Subcutaneous abdominal adipose tissue (tissue), 5 donors: Measurements from ENCODE around the gene NPNT.

ENCODE experiments used
- H3K27ac ChIP-seq: one replicate; pipeline ENCODE4 v1.7.0; 2013; ENCODE audit warnings: low read depth, mild to moderate bottlenecking, inconsistent platforms, low read length, moderate library complexity
- H3K27me3 ChIP-seq, 5 donors: one replicate each; pipeline ENCODE4 v1.7.0; 2013; ENCODE audit warnings: low read length in 5 of 5, inconsistent platforms in 1 of 5; ENCODE audit not compliant: control insufficient read depth in 5 of 5, insufficient read depth in 4 of 5
- H3K36me3 ChIP-seq, 5 donors: one replicate each; pipeline ENCODE4 v1.7.0; 2013; ENCODE audit warnings: low read length in 5 of 5; ENCODE audit not compliant: control insufficient read depth in 5 of 5, insufficient read depth in 5 of 5
- H3K4me1 ChIP-seq, 5 donors: one replicate each; pipeline ENCODE4 v1.7.0; 2013; ENCODE audit warnings: low read length in 5 of 5, mild to moderate bottlenecking in 3 of 5, moderate library complexity in 1 of 5; ENCODE audit not compliant: control insufficient read depth in 5 of 5, insufficient read depth in 5 of 5
- H3K4me3 ChIP-seq, 5 donors: one replicate each; pipeline ENCODE4 v1.7.0; 2013; ENCODE audit warnings: low read length in 5 of 5, low read depth in 1 of 5
- H3K9ac ChIP-seq, 5 donors: one replicate each; pipeline ENCODE4 v1.7.0; 2013; ENCODE audit warnings: low read length in 5 of 5, mild to moderate bottlenecking in 4 of 5, moderate library complexity in 3 of 5
- H3K9me3 ChIP-seq, 5 donors: one replicate each; pipeline ENCODE4 v1.7.0; 2013; ENCODE audit warnings: low read length in 5 of 5; ENCODE audit not compliant: control insufficient read depth in 5 of 5
- donor health status: healthy.
- donor health status: healthy.
- donor health status: healthy.
- donor health status: healthy.
- donor health status: healthy.

The NPNT gene

GRCh38 chr4:105875233-105875632 is 20.0 kb upstream of the NPNT start:
- H3K27ac ChIP-seq, result no peak overlapping the region
- no peak overlapping the region for H3K9ac ChIP-seq

GRCh38 chr4:105878668-105879067 is 16.6 kb upstream of the NPNT start:
- H3K4me3 ChIP-seq, result no peak overlapping the region
- H3K9me3 ChIP-seq, result no peaks in the 10 kb centered on the region
- H3K36me3 ChIP-seq, result no peaks in the 10 kb centered on the region
- no peak overlapping the region for H3K9ac ChIP-seq
- H3K27ac ChIP-seq, result no peak overlapping the region
- H3K4me1 ChIP-seq, result no peaks in the 10 kb centered on the region
- no peaks in the 10 kb centered on the region for H3K27me3 ChIP-seq

More at GRCh38 chr4:105875233-105875632, 20.0 kb upstream of the NPNT start:
- Histone ChIP-seq H3K27me3 (no peaks in the 10 kb centered on the region), H3K36me3 (no peaks in the 10 kb centered on the region), H3K4me3 (no peak overlapping the region), H3K9me3 (no peaks in the 10 kb centered on the region), H3K4me1 (no peaks in the 10 kb centered on the region)

DNA sequence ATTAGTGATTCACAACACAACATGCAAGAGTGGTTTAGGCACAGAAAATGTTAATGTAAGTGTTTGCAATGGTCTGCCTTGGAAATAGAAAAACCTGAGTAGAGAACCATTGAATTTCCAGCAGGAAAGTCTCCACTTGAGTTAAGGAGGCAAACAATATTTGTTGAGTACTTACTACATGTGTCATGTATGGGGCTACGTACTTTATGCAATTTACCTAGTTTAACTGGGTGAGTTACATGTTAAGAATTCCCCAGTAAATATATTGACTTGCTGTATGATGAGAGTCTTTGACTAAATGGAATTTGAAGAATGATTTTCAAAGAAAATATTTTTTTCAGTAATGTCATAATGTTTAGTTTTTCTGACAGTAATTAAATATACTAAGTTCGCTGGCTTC is 7.8 kb upstream of the NPNT start:
- Histone ChIP-seq H3K27ac (no peak overlapping the region), H3K4me3 (no peak overlapping the region), H3K27me3 (peaks cover 0 to 4% (median 0%) of the 10 kb centered on the region in 5 donors), H3K36me3 (no peaks in the 10 kb centered on the region), H3K9ac (no peak overlapping the region), H3K4me1 (no peaks in the 10 kb centered on the region), H3K9me3 (peaks cover 0 to 3% (median 0%) of the 10 kb centered on the region in 5 donors)

DNA sequence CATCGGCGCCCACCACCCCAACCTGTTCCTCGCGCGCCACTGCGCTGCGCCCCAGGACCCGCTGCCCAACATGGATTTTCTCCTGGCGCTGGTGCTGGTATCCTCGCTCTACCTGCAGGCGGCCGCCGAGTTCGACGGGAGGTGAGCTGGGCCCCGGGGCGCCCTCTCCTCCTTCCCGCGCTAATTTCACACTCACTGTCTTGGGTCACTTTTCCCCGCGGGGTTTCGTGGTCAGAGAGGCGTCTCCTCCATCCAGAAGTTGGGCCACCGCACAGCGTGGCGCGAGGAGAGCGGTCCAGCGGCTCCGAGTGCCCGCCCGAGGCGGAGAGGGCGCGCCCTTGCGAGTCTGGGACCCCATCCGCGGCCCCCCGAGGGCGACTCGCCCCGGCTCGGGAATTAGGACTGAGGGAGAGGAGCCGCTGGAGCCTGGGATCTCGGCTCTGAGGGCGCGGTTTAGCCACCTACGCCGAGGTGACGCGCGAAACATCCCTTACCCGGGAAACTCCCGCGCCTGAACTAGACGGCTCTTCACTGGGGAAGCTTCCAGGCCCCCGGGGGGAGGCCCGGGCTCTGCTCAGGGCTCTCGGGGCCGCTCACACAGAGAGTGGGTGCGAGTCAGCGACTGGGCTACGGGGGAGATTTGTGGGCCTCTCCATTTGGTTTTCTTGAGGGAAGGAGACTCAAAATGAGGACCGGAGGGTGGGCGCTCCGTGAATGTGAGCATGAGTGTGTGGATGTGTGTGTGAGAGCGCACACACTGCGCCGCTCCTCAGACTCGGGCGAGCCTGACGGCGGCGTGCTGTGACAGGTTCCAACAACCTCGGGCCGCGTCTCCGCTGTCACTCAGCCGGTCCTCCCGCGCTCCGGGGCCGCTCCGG is 551 bp downstream of the NPNT start:
- H3K4me3 ChIP-seq, result peak overlapping the region in 4 of 5 donors; percentile 55 to 70 (median 59)
- H3K27ac ChIP-seq, result no peak overlapping the region
- no peak overlapping the region for H3K9ac ChIP-seq
- no peaks in the 10 kb centered on the region for H3K9me3 ChIP-seq
- H3K27me3 ChIP-seq, result peaks cover 13 to 55% (median 18%) of the 10 kb centered on the region in 5 donors
- peaks cover 0 to 23% (median 18%) of the 10 kb centered on the region in 5 donors for H3K4me1 ChIP-seq
- no peaks in the 10 kb centered on the region for H3K36me3 ChIP-seq

DNA sequence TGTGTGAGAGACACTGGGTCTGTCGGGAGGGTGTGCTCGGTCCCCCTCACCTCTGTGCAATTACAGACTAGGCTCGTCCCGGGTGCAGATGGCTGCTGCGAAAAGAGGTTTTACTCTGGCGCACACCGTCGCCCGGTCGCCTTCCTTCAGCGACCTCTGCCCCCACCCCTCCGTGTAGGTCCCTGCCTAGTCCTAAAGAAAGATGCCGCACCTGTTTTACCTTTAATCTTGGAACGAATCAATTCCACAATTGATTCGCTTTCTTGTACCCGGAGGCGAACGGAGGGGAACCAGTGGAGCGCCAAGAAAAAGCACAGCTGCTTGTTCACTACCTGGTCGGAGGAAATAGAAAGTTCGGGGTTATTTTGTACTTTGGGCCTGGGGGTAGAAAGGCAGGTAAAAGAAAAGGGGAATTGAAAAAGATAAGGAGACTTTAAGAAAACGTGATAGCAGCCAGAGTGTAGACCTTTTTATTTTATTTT is 1.2 kb downstream of the NPNT start:
- no peak overlapping the region for H3K27ac ChIP-seq
- peaks cover 0 to 23% (median 18%) of the 10 kb centered on the region in 5 donors for H3K4me1 ChIP-seq
- peaks cover 13 to 52% (median 18%) of the 10 kb centered on the region in 5 donors for H3K27me3 ChIP-seq
- no peaks in the 10 kb centered on the region for H3K9me3 ChIP-seq
- H3K4me3 ChIP-seq, result peak overlapping the region in 4 of 5 donors; percentile 55 to 70 (median 59)
- no peak overlapping the region for H3K9ac ChIP-seq
- no peaks in the 10 kb centered on the region for H3K36me3 ChIP-seq

DNA sequence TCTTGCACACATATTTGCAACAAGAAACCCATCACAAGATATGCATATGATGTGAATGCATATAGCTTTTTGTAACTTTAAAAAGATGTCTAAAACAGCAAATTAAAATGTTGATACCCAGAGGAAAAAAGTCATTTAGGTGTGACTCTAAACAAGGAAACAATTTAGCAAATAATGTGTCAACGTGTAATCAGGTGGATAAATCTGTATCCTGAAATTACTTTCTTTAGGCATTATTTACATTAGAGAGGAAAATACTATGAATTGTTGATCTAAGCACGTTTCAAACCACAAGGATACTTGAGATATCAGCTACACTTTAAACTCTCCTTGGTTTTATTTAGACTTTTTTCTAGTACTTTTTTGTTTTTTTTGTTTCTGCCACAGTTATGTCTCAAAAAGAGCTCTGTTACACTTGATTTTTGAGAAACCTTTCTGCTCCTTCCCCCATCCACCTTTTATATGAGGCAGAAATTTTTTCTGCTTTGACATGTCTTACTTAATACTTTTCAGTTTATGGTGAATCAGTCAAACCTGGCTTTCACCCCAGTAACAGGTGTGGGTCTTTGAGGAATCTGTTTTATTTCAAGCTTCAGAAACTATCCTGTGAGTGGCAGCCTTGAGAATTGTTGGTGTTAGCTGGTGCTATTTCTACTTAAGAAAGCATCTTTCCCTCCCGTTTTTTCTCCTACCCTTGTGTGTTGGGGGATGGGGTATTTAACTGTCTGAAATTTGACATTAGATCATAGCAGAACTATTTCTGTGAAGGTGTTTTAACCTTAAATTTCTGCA is 1.9 kb downstream of the NPNT start:
- no peaks in the 10 kb centered on the region for H3K36me3 ChIP-seq
- no peaks in the 10 kb centered on the region for H3K9me3 ChIP-seq
- no peak overlapping the region for H3K4me3 ChIP-seq
- peaks cover 0 to 23% (median 18%) of the 10 kb centered on the region in 5 donors for H3K4me1 ChIP-seq
- no peak overlapping the region for H3K27ac ChIP-seq
- peaks cover 10 to 50% (median 18%) of the 10 kb centered on the region in 5 donors for H3K27me3 ChIP-seq
- no peak overlapping the region for H3K9ac ChIP-seq

DNA sequence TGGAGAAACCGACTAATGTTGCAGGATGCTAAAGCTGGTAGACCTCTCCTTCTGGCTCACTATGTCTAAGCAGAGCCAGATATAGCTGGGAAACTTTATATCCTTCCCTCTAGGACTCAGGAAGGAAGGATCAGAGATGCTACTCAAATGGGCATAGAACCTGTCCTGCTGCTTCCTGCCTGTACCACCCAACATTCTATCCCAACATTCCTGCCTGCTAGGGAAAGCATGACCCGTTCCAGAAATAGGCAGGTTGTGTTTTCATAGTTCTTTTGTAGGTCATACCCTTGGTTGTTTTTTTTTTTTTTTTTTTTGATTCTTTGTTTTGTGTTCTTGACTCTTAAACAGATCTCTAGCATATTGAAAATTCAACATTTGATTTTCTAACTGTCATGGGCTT is 5.3 kb downstream of the NPNT start:
- no peak overlapping the region for H3K9ac ChIP-seq
- H3K4me3 ChIP-seq, result no peak overlapping the region
- H3K4me1 ChIP-seq, result peaks cover 0 to 11% (median 10%) of the 10 kb centered on the region in 5 donors
- H3K9me3 ChIP-seq, result no peaks in the 10 kb centered on the region
- H3K36me3 ChIP-seq, result no peaks in the 10 kb centered on the region
- H3K27ac ChIP-seq, result no peak overlapping the region
- H3K27me3 ChIP-seq, result peaks cover 9 to 33% (median 11%) of the 10 kb centered on the region in 5 donors

- H3K4me1 ChIP-seq, result no peaks in the 10 kb centered on the region
- no peak overlapping the region for H3K27ac ChIP-seq
- H3K9me3 ChIP-seq, result no peaks in the 10 kb centered on the region
- no peaks in the 10 kb centered on the region for H3K36me3 ChIP-seq
- H3K4me3 ChIP-seq, result no peak overlapping the region
- no peak overlapping the region for H3K9ac ChIP-seq
- peaks cover 0 to 11% (median 2%) of the 10 kb centered on the region in 5 donors for H3K27me3 ChIP-seq
Measured at GRCh38 chr4:105902550-105903262, 7.4 kb downstream of the NPNT start.

- H3K4me1 ChIP-seq, result no peaks in the 10 kb centered on the region
- no peaks in the 10 kb centered on the region for H3K9me3 ChIP-seq
- H3K27me3 ChIP-seq, result no peaks in the 10 kb centered on the region
- H3K27ac ChIP-seq, result no peak overlapping the region
- H3K9ac ChIP-seq, result no peak overlapping the region
- H3K36me3 ChIP-seq, result no peaks in the 10 kb centered on the region
- no peak overlapping the region for H3K4me3 ChIP-seq
Measured at GRCh38 chr4:105909787-105910281, 14.6 kb downstream of the NPNT start.
